Ishikawa (cell line): ENCODE measurements around the gene SCN4A.

Experiments
- CEBPB ChIP-seq: IDR thresholded peaks from 2 replicates; pipeline ENCODE4 v1.6.1; 2012
- CREB1 ChIP-seq: IDR thresholded peaks from 2 replicates; pipeline ENCODE4 v1.6.1; 2012; ENCODE audit warnings: low read depth
- EGR1 ChIP-seq: IDR thresholded peaks from 2 replicates; pipeline ENCODE4 v1.6.1; 2012
- EP300 ChIP-seq: IDR thresholded peaks from 2 replicates; pipeline ENCODE4 v1.6.1; 2012; ENCODE audit warnings: borderline replicate concordance
- FOXM1 ChIP-seq: IDR thresholded peaks from 2 replicates; pipeline ENCODE4 v1.6.1; 2012; ENCODE audit warnings: low read depth, borderline replicate concordance
- NFIC ChIP-seq: IDR thresholded peaks from 2 replicates; pipeline ENCODE4 v1.6.1; 2012
- RAD21 ChIP-seq: IDR thresholded peaks from 2 replicates; pipeline ENCODE4 v1.6.1; 2012; ENCODE audit warnings: low read depth
- TAF1 ChIP-seq: IDR thresholded peaks from 2 replicates; pipeline ENCODE4 v1.6.1; 2012; ENCODE audit warnings: low read depth, mild to moderate bottlenecking
- TCF12 ChIP-seq: IDR thresholded peaks from 2 replicates; pipeline ENCODE4 v1.6.1; 2012; ENCODE audit warnings: low read depth
- TEAD4 ChIP-seq: IDR thresholded peaks from 2 replicates; pipeline ENCODE4 v1.6.1; 2012
- YY1 ChIP-seq: IDR thresholded peaks from 2 replicates; pipeline ENCODE4 v1.6.1; 2012; ENCODE audit warnings: low read depth
- ZBTB7A ChIP-seq: IDR thresholded peaks from 2 replicates; pipeline ENCODE4 v1.6.1; 2012; ENCODE audit warnings: low read depth
- TF ChIP-seq, protein P1 (sequence below): IDR thresholded peaks from 2 replicates; pipeline ENCODE4 v1.6.1; 2012
- TF ChIP-seq, protein P2 (sequence below): IDR thresholded peaks from 2 replicates; pipeline ENCODE4 v1.6.1; 2012
- TF ChIP-seq, protein P3 (sequence below): IDR thresholded peaks from 2 replicates; pipeline ENCODE4 v1.6.1; 2012; ENCODE audit warnings: low read depth, mild to moderate bottlenecking

SCN4A gene

DNA sequence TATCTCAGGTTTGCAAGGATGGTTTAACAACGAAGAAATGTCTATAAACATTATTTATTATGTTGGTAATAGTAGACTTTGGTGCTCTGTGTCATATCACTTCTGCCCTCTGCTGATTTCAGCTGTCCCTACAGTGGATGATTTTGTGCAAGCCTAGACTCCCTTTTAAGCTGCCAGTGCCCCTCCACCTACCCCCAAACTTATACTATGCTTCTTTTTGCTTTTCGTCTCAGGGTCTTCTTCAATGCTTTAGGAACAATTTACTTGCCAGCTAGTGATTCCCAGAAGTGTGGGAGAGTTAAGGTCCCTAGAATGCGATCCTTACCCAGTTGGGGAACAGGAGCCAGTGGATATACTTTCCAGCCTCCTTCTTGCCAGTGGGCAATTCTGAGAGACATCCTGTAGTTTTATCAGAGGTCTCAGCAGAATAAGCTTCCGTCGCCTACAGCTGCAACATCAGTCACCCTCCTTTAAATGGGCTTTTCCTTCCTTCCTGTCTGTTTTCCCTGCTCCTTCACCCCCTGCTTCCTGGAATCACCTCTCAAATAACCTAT is 43.6 kb upstream of the SCN4A start:
- TF ChIP-seq RAD21, result peak; percentile 35
- TF ChIP-seq, protein P1, sequence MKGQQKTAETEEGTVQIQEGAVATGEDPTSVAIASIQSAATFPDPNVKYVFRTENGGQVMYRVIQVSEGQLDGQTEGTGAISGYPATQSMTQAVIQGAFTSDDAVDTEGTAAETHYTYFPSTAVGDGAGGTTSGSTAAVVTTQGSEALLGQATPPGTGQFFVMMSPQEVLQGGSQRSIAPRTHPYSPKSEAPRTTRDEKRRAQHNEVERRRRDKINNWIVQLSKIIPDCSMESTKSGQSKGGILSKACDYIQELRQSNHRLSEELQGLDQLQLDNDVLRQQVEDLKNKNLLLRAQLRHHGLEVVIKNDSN, result no peak

DNA sequence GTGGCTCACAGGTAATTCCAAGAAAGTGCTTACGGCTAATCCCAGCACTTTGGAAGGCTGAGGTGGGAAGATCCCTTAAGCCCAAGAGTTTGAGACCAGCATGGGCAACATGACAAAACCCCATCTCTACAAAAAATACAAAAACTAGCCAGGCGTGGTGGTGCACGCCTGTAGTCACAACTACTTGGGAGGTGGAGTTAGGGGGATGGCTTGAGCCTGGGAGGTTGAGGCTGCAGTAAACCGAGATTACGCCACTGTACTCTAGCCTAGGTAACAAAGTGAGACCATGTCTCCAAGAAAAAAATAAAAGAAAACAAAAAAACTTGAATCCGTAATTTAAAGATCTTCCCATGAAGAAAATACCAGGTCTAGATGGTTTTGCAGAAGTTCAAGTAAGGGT is 42.7 kb upstream of the SCN4A start:
- TF ChIP-seq FOXM1, result no peak
- TF ChIP-seq, protein P2, sequence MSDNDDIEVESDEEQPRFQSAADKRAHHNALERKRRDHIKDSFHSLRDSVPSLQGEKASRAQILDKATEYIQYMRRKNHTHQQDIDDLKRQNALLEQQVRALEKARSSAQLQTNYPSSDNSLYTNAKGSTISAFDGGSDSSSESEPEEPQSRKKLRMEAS, result no peak
- TF ChIP-seq CREB1, result no peak
- TF ChIP-seq NFIC, result no peak
- TF ChIP-seq, protein P3, sequence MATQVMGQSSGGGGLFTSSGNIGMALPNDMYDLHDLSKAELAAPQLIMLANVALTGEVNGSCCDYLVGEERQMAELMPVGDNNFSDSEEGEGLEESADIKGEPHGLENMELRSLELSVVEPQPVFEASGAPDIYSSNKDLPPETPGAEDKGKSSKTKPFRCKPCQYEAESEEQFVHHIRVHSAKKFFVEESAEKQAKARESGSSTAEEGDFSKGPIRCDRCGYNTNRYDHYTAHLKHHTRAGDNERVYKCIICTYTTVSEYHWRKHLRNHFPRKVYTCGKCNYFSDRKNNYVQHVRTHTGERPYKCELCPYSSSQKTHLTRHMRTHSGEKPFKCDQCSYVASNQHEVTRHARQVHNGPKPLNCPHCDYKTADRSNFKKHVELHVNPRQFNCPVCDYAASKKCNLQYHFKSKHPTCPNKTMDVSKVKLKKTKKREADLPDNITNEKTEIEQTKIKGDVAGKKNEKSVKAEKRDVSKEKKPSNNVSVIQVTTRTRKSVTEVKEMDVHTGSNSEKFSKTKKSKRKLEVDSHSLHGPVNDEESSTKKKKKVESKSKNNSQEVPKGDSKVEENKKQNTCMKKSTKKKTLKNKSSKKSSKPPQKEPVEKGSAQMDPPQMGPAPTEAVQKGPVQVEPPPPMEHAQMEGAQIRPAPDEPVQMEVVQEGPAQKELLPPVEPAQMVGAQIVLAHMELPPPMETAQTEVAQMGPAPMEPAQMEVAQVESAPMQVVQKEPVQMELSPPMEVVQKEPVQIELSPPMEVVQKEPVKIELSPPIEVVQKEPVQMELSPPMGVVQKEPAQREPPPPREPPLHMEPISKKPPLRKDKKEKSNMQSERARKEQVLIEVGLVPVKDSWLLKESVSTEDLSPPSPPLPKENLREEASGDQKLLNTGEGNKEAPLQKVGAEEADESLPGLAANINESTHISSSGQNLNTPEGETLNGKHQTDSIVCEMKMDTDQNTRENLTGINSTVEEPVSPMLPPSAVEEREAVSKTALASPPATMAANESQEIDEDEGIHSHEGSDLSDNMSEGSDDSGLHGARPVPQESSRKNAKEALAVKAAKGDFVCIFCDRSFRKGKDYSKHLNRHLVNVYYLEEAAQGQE, result no peak
- no peak for TF ChIP-seq CEBPB
- TF ChIP-seq YY1, result no peak
- no peak for TF ChIP-seq EGR1
- TF ChIP-seq, protein P1, result no peak

DNA sequence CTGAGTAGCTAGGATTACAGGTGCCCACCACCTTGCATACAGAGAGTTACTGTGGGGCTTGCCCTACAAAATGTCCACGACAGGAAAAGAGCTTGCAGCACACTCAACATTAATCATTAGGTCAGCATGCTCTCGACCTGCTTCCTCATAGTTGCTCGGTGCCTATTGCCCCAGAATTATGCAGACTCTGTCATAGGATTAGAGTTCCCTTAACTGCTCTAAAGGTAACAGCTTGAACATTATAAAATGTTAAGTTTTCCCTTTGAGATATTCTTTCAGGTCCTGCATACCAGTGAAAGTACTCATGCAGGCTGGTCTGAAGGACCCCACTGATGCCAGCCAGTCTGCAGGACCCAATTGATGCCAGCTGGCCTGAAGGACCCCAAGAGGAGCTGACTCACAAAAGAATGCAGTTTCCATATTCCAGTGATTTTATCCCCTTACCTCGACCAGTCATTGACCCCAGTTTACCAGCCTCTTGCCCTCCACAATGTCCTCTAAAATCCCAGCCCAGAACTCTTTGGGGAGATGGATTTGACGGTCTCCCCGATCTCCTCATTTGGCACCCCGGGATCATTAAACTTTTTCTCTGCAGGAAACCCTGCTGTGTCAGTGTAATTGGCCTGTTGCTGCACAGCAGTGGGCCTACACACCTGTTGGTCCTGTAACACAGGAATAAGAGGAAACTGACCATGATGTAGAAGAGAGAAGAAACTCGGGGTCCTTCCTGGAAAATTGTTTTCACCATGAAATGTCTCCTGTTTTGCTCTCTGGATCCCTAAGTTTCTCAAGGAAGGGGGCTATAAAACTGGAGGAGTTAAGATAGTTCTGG is 37.1 kb upstream of the SCN4A start:
- TF ChIP-seq EP300 (no peak), NFIC (no peak), YY1 (no peak), CEBPB (no peak), CREB1 (no peak), TCF12 (no peak), RAD21 (no peak)

DNA sequence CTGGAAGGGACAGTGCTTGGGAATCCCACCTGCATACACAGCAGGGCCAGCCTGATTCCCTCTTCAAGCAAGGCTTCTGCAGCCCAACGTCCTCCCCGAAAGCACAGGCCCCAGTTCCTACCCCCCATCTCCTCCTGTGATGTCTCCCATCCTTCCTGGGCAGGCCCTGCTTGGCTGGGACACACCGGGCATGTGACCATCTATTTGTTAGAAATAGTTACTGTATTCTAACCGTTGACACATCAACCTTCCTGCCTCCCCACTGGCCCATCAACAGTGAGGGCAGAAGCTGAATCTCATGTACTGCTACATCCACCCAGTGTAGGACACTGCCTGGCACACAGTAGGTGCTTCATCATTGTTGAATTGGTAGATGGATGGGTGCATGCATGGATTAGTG is 36.1 kb upstream of the SCN4A start:
- no peak for TF ChIP-seq TAF1
- TF ChIP-seq TEAD4, result no peak
- TF ChIP-seq FOXM1, result no peak
- TF ChIP-seq, protein P2, result no peak
- TF ChIP-seq EGR1, result no peak
- no peak for TF ChIP-seq CREB1
- TF ChIP-seq NFIC, result no peak
- TF ChIP-seq, protein P3, result no peak
- no peak for TF ChIP-seq YY1
- TF ChIP-seq ZBTB7A, result no peak
- TF ChIP-seq RAD21, result no peak
- TF ChIP-seq TCF12, result no peak
- no peak for TF ChIP-seq CEBPB
- TF ChIP-seq EP300, result no peak

DNA sequence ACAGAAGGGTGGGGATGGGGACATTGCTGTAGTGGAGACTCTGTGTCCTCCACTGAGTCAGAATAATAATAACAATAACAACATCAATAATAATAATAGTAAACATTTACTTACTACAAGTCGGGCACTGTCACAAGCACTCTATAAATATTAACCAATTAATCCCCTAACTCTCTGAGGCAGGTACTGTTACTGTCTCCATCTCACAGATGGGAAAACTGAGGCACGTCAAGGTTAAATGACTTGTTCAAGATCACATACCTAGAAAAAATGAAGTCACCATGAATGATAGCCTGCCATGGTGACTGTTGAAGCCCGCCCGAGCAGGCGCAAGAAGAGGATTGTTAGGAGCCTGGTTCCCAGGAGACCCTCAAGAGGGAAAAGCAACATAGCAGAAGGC is 35.6 kb upstream of the SCN4A start:
- no peak for TF ChIP-seq TEAD4
- TF ChIP-seq EP300, result no peak
- no peak for TF ChIP-seq YY1
- TF ChIP-seq, protein P3, result no peak
- no peak for TF ChIP-seq TCF12
- TF ChIP-seq, protein P2, result no peak
- TF ChIP-seq ZBTB7A, result no peak
- TF ChIP-seq EGR1, result no peak
- no peak for TF ChIP-seq CREB1
- TF ChIP-seq FOXM1, result no peak
- TF ChIP-seq, protein P1, result no peak
- no peak for TF ChIP-seq TAF1
- no peak for TF ChIP-seq RAD21
- no peak for TF ChIP-seq CEBPB
- no peak for TF ChIP-seq NFIC
